ENCODE measurements around the gene BCOR. TPM values are rescaled to one million over a fixed set of nuclear protein-coding genes. Genes with fewer than 3 reads are reported as not detected.

BCOR gene
- total and polyA plus RNA-seq, 9 of the 15 experiments (the other 6 are each of a cell fraction or from before 2014, with no cell fraction given), result 27.5 to 113 (median 37.6) TPM

DNA sequence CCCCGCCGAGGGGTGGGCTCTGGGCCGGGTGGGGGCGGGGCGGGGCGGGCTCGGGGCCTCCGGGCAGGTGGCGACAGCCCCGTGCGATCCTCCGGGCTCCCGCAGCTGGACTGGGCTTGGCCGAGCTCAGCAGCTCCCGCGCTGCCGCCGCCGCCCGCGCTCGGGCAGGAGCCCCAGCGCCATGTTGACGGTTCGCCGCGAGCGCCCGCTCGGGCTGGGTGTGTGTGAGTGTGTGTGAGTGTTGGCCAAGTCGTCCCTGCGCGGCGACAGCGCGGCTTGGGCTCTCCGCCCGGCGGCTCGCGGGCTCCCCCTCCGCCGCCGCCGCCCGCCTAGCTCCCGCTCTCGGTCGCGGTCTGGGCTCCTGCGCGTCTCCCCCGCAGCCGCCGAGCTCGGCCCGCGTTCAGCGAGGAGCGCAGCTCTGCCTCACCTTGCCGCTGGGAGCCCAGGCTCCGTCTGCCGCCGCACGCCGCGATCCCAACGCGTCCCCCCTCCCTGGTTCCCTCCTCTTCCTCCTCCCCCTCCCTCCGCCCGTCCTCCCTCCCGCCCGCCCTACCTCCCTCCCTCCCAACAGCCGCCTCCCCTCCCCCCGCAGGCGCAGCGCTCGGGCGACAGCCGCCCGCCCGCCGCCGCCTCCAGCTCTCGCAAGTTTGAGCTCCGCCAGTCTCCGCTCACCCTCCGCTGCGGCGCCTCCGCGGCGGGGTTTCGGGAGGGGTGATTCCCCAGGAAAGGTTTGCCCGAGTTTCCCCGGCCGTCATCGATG, at the start of gene BCOR (continued):
- TF ChIP-seq BACH1 (tag; IDR thresholded peaks at IDR 0.05) (no peak), CAMTA2 (CRISPR knock-in tag; conservative IDR thresholded peaks at IDR 0.05) (no peak), KHSRP (IDR thresholded peaks at IDR 0.05) (no peak), GMEB1 (CRISPR knock-in tag; IDR thresholded peaks at IDR 0.05) (no peak; the same call in 1 of the 2 replicates), POLR2B (IDR thresholded peaks at IDR 0.05; ENCODE audit: low read depth, partially characterized antibody) (peak; percentile 43), PCBP2 (IDR thresholded peaks at IDR 0.05; ENCODE audit: low read depth, low read length, poor library complexity, severe bottlenecking) (no peak), THRA (IDR thresholded peaks at IDR 0.05) (no peak), ZNF121 (CRISPR knock-in tag; conservative IDR thresholded peaks at IDR 0.05) (no peak), SRF (CRISPR knock-in tag; IDR thresholded peaks at IDR 0.05) (no peak), PRMT5 (CRISPR knock-in tag; IDR thresholded peaks at IDR 0.05) (no peak), NR2C1 (IDR thresholded peaks at IDR 0.05) (no peak), NR2C1 (tag; IDR thresholded peaks at IDR 0.05) (no peak), ZNF134 (CRISPR knock-in tag; conservative IDR thresholded peaks at IDR 0.05) (no peak), RBM22 (IDR thresholded peaks at IDR 0.05; ENCODE audit: low read depth, low read length, poor library complexity, severe bottlenecking) (peak; percentile 64), HOXB6 (CRISPR knock-in tag; IDR thresholded peaks at IDR 0.05; ENCODE audit: borderline replicate concordance) (no peak), ILK (tag; IDR thresholded peaks at IDR 0.05; ENCODE audit: borderline replicate concordance, low read depth) (no peak), ZNF184 (CRISPR knock-in tag; IDR thresholded peaks at IDR 0.05) (no peak), CSDE1 (IDR thresholded peaks at IDR 0.05) (no peak), GTF2E2 (tag; IDR thresholded peaks at IDR 0.05) (0 out of 2 replicates have a peak, but pooled peaks have one; percentile 33), ELF2 (CRISPR knock-in tag; IDR thresholded peaks at IDR 0.05) (no peak), CBFA2T3 (IDR thresholded peaks at IDR 0.05) (no peak), FOXA1 (IDR thresholded peaks at IDR 0.05; ENCODE audit: borderline replicate concordance) (no peak), HMGXB4 (CRISPR knock-in tag; IDR thresholded peaks at IDR 0.05) (0 out of 2 replicates have a peak, but pooled peaks have one; percentile 17), HDAC8 (tag; IDR thresholded peaks at IDR 0.05) (no peak)
- TF ChIP-seq, protein P1, sequence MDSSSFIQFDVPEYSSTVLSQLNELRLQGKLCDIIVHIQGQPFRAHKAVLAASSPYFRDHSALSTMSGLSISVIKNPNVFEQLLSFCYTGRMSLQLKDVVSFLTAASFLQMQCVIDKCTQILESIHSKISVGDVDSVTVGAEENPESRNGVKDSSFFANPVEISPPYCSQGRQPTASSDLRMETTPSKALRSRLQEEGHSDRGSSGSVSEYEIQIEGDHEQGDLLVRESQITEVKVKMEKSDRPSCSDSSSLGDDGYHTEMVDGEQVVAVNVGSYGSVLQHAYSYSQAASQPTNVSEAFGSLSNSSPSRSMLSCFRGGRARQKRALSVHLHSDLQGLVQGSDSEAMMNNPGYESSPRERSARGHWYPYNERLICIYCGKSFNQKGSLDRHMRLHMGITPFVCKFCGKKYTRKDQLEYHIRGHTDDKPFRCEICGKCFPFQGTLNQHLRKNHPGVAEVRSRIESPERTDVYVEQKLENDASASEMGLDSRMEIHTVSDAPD (CRISPR knock-in tag; IDR thresholded peaks at IDR 0.05), result no peak
